Naive thymus-derived CD4-positive, alpha-beta T cell (primary cell): ENCODE measurements around the gene CRY1. TPM values are rescaled to one million over a fixed set of nuclear protein-coding genes. Genes with fewer than 3 reads are reported as not detected.

Experiments used
- ATAC-seq: fragments of 150-1000 bp; cut with Tn5 transposase; 2 replicates; pipeline ENCODE4 v1.10.0; 2021; ENCODE audit warnings: mild to moderate bottlenecking, moderate library complexity
- CTCF ChIA-PET: fragments of 350-600 bp; sonication (Branson Sonifier 250); formaldehyde crosslinking; loops from one replicate; lab custom pipeline; 2021; ENCODE audit warnings: antibody characterized with exemption; lab: Charles Lee
- POLR2A ChIA-PET: fragments of 350-600 bp; sonication (Branson Sonifier 250); formaldehyde crosslinking; loops from one replicate; lab custom pipeline; 2021; ENCODE audit warnings: antibody characterized with exemption, inconsistent platforms; lab: Charles Lee
- DNase-seq, 9 donors: peaks; one replicate each; pipeline versions ENCODE4 v3.0.0 to v3.0.0-alpha.2; 2020 to 2022; ENCODE audit warnings: mixed read lengths in 1 of 9
- H3K27ac ChIP-seq: one replicate; pipeline ENCODE4 v1.7.0; 2013; ENCODE audit warnings: mild to moderate bottlenecking, low read depth, low read length, moderate library complexity
- H3K27me3 ChIP-seq, 2 donors: one replicate each; pipeline ENCODE4 v1.7.0; 2013; ENCODE audit warnings: low read length in 2 of 2, mild to moderate bottlenecking in 2 of 2, moderate library complexity in 2 of 2; ENCODE audit not compliant: control insufficient read depth in 2 of 2, insufficient read depth in 2 of 2
- H3K36me3 ChIP-seq, 3 experiments: 1 replicate in 2 of 3; 2 replicates in 1 of 3; pipeline ENCODE4 v1.7.0; 2013; ENCODE audit warnings: low read length in 3 of 3, mild to moderate bottlenecking in 3 of 3, moderate library complexity in 1 of 3; ENCODE audit not compliant: insufficient read depth in 3 of 3, control insufficient read depth in 2 of 3
- H3K4me1 ChIP-seq, 2 donors: one replicate each; pipeline ENCODE4 v1.7.0; 2013; ENCODE audit warnings: low read length in 2 of 2, mild to moderate bottlenecking in 2 of 2, moderate library complexity in 1 of 2; ENCODE audit not compliant: control insufficient read depth in 2 of 2, insufficient read depth in 2 of 2
- H3K4me3 ChIP-seq: 2 replicates; pipeline ENCODE4 v1.7.0; 2013; ENCODE audit warnings: mild to moderate bottlenecking, low read length
- H3K9me3 ChIP-seq, 3 experiments: 1 replicate in 2 of 3; 2 replicates in 1 of 3; pipeline ENCODE4 v1.7.0; 2013; ENCODE audit warnings: low read length in 3 of 3; ENCODE audit not compliant: control insufficient read depth in 2 of 3
- H3K27ac Mint-ChIP-seq, 9 donors: one replicate each; pipeline ENCODE4 v1.8.0; 2020 to 2022; ENCODE audit warnings: mixed read lengths in 9 of 9, mild to moderate bottlenecking in 8 of 9, moderate library complexity in 5 of 9, inconsistent platforms in 2 of 9
- H3K27me3 Mint-ChIP-seq, 5 donors: one replicate each; pipeline ENCODE4 v1.8.0; 2021 to 2022; ENCODE audit warnings: mixed read lengths in 5 of 5, mild to moderate bottlenecking in 1 of 5
- H3K36me3 Mint-ChIP-seq, 5 donors: one replicate each; pipeline ENCODE4 v1.8.0; 2020 to 2022; ENCODE audit warnings: mixed read lengths in 5 of 5, mild to moderate bottlenecking in 3 of 5, inconsistent platforms in 1 of 5
- H3K4me1 Mint-ChIP-seq, 7 donors: one replicate each; pipeline ENCODE4 v1.8.0; 2020 to 2022; ENCODE audit warnings: mixed read lengths in 7 of 7, mild to moderate bottlenecking in 3 of 7, inconsistent platforms in 1 of 7
- H3K4me3 Mint-ChIP-seq, 10 donors: one replicate each; pipeline ENCODE4 v1.8.0; 2020 to 2022; ENCODE audit warnings: mild to moderate bottlenecking in 10 of 10, mixed read lengths in 10 of 10, moderate library complexity in 6 of 10, inconsistent platforms in 2 of 10
- H3K9me3 Mint-ChIP-seq, 11 donors: one replicate each; pipeline ENCODE4 v1.8.0; 2020 to 2022; ENCODE audit warnings: mixed read lengths in 11 of 11, mild to moderate bottlenecking in 4 of 11, inconsistent platforms in 1 of 11, moderate library complexity in 1 of 11
- intact Hi-C, 2 donors: fragments of 100-400 bp; cut with micrococcal nuclease; formaldehyde crosslinking; loops; one replicate each; pipeline ENCODE4 v1.15.1; 2023
- polyA plus RNA-seq, 2 donors: library from polyadenylated mRNA; unstranded; fragments of 300-500 nt; fragmentation: Illumina TruSeq; gene quantifications; one replicate each; pipeline ENCODE4 v1.2.3, GENCODE V29; 2021
- total RNA-seq, 6 experiments: library from RNA in 5 of 6; stranded (reverse) in 5 of 6; gene quantifications; 1 replicate in 5 of 6; 2 replicates in 1 of 6; pipeline ENCODE4 v1.2.3 and lab custom pipeline; 2021 to 2026

CRY1 gene
- total and polyA plus RNA-seq, 7 experiments from 2014 or later: 8.0 to 58.4 (median 32.3) TPM

GRCh38 chr12:106986135-106986534, 107.2 kb downstream of the CRY1 start:
- DNase-seq (no peak), ATAC-seq (no peak)
- H3K27ac Mint-ChIP-seq: peak overlapping the region in 7 of 9 donors; percentile 79 to 92 (median 85)
- Histone ChIP-seq H3K4me1 (peaks cover 12 to 14% of the 10 kb centered on the region in 2 donors), H3K27me3 (no peaks in the 10 kb centered on the region), H3K27ac (peak overlapping the region; percentile 77), H3K36me3 (peaks cover 0 to 4% (median 0%) of the 10 kb centered on the region in 3 experiments), H3K4me3 (peak overlapping the region; percentile 88), H3K9me3 (no peaks in the 10 kb centered on the region)
- intact Hi-C loops: loop anchor here (1.0 to 10.0 kb wide), 3 partner anchors 106 to 1529 kb away; partner anchors contain the start of gene FICD (in 1 of the 2)
- peaks cover 0 to 5% (median 0%) of the 10 kb centered on the region in 11 donors for H3K9me3 Mint-ChIP-seq
- ChIA-PET POLR2A (interaction anchor here (2.5 kb wide), 1 partner anchor 31 kb away, joined by 16 read pairs; the partner anchor contains the start of gene TMEM263), CTCF (no interaction called here)
- peaks cover 29 to 45% (median 41%) of the 10 kb centered on the region in 7 donors for H3K4me1 Mint-ChIP-seq
- H3K4me3 Mint-ChIP-seq: peak overlapping the region; percentile 91 to 97 (median 96)
- H3K36me3 Mint-ChIP-seq: peaks cover 6 to 23% (median 6%) of the 10 kb centered on the region in 5 donors
- H3K27me3 Mint-ChIP-seq: peaks cover 0 to 2% (median 0%) of the 10 kb centered on the region in 5 donors

GRCh38 chr12:106985479-106985878, 107.9 kb downstream of the CRY1 start:
- peaks cover 0 to 2% (median 0%) of the 10 kb centered on the region in 5 donors for H3K27me3 Mint-ChIP-seq
- intact Hi-C loops: loop anchor here (5.0 to 10.0 kb wide), 2 partner anchors 337 to 1529 kb away; partner anchors contain the start of gene FICD (in 1 of the 2)
- no peak for ATAC-seq
- peak overlapping the region in 8 of 10 donors; percentile 31 to 97 (median 95) for H3K4me3 Mint-ChIP-seq
- ChIA-PET POLR2A (no interaction called here), CTCF (no interaction called here)
- H3K27ac Mint-ChIP-seq: peak overlapping the region in 4 of 9 donors; percentile 0 to 65 (median 32)
- Histone ChIP-seq H3K9me3 (no peaks in the 10 kb centered on the region), H3K4me1 (peaks cover 12 to 14% of the 10 kb centered on the region in 2 donors), H3K27ac (no peak overlapping the region), H3K36me3 (peaks cover 0 to 4% (median 0%) of the 10 kb centered on the region in 3 experiments), H3K4me3 (no peak overlapping the region), H3K27me3 (no peaks in the 10 kb centered on the region)
- peaks cover 0 to 5% (median 0%) of the 10 kb centered on the region in 11 donors for H3K9me3 Mint-ChIP-seq
- peaks cover 6 to 23% (median 6%) of the 10 kb centered on the region in 5 donors for H3K36me3 Mint-ChIP-seq
- no peak for DNase-seq
- H3K4me1 Mint-ChIP-seq: peaks cover 29 to 45% (median 41%) of the 10 kb centered on the region in 7 donors

- CTCF ChIA-PET: no interaction called here
- Histone ChIP-seq H3K4me1 (peaks cover 12 to 14% of the 10 kb centered on the region in 2 donors), H3K9me3 (no peaks in the 10 kb centered on the region), H3K27ac (no peak overlapping the region), H3K27me3 (no peaks in the 10 kb centered on the region), H3K36me3 (peaks cover 0 to 4% (median 0%) of the 10 kb centered on the region in 3 experiments), H3K4me3 (no peak overlapping the region)
- peaks cover 29 to 45% (median 41%) of the 10 kb centered on the region in 7 donors for H3K4me1 Mint-ChIP-seq
- peaks cover 0 to 2% (median 0%) of the 10 kb centered on the region in 5 donors for H3K27me3 Mint-ChIP-seq
- peak overlapping the region in 5 of 10 donors; percentile 6 to 34 (median 30) for H3K4me3 Mint-ChIP-seq
- ATAC-seq (no peak), DNase-seq (no peak)
- peaks cover 0 to 5% (median 0%) of the 10 kb centered on the region in 11 donors for H3K9me3 Mint-ChIP-seq
- H3K36me3 Mint-ChIP-seq: peaks cover 6 to 23% (median 6%) of the 10 kb centered on the region in 5 donors
- peak overlapping the region in 6 of 9 donors; percentile 0 to 37 (median 7) for H3K27ac Mint-ChIP-seq
- POLR2A ChIA-PET: no interaction called here
- intact Hi-C loops: loop anchor here (5.0 to 10.0 kb wide), 2 partner anchors 338 to 1530 kb away; partner anchors contain the start of gene FICD (in 1 of the 2)
Observed at GRCh38 chr12:106984588-106985137, 108.7 kb downstream of the CRY1 start.

GRCh38 chr12:106982229-106982628, 111.1 kb downstream of the CRY1 start:
- Histone ChIP-seq H3K36me3 (peaks cover 0 to 4% (median 0%) of the 10 kb centered on the region in 3 experiments), H3K27ac (no peak overlapping the region), H3K27me3 (no peaks in the 10 kb centered on the region), H3K4me1 (peaks cover 9 to 14% of the 10 kb centered on the region in 2 donors), H3K9me3 (no peaks in the 10 kb centered on the region), H3K4me3 (no peak overlapping the region)
- intact Hi-C loops: loop anchor here in 1 of 2 donors (10.0 kb wide), 1 partner anchor 1533 kb away; the partner anchor contains the start of gene FICD
- H3K27ac Mint-ChIP-seq: peak overlapping the region in 1 of 9 donors; percentile 9
- H3K4me3 Mint-ChIP-seq: no peak overlapping the region
- H3K9me3 Mint-ChIP-seq: peaks cover 0 to 5% (median 0%) of the 10 kb centered on the region in 11 donors
- ChIA-PET CTCF (no interaction called here), POLR2A (interaction anchor here (1.3 kb wide), 1 partner anchor 19 kb away, joined by 3 read pairs; no protein-coding TSS in a partner anchor)
- DNase-seq (no peak), ATAC-seq (no peak)
- peaks cover 24 to 38% (median 34%) of the 10 kb centered on the region in 7 donors for H3K4me1 Mint-ChIP-seq
- no peaks in the 10 kb centered on the region for H3K27me3 Mint-ChIP-seq
- H3K36me3 Mint-ChIP-seq: peaks cover 6 to 30% (median 13%) of the 10 kb centered on the region in 5 donors

GRCh38 chr12:106981788-106982187, 111.6 kb downstream of the CRY1 start:
- intact Hi-C loops: loop anchor here in 1 of 2 donors (10.0 kb wide), 1 partner anchor 1533 kb away; the partner anchor contains the start of gene FICD
- H3K27ac Mint-ChIP-seq: peak overlapping the region in 1 of 9 donors; percentile 9
- ATAC-seq (no peak), DNase-seq (no peak)
- H3K36me3 Mint-ChIP-seq: peaks cover 6 to 30% (median 13%) of the 10 kb centered on the region in 5 donors
- H3K4me3 Mint-ChIP-seq: no peak overlapping the region
- no peak overlapping the region for H3K4me3 ChIP-seq
- no peaks in the 10 kb centered on the region for H3K9me3 ChIP-seq
- no peaks in the 10 kb centered on the region for H3K27me3 Mint-ChIP-seq
- no peak overlapping the region for H3K27ac ChIP-seq
- ChIA-PET CTCF (no interaction called here), POLR2A (interaction anchor here (1.3 kb wide), 1 partner anchor 19 kb away, joined by 3 read pairs; no protein-coding TSS in a partner anchor)
- no peaks in the 10 kb centered on the region for H3K27me3 ChIP-seq
- peaks cover 0 to 5% (median 0%) of the 10 kb centered on the region in 11 donors for H3K9me3 Mint-ChIP-seq
- peaks cover 0 to 3% (median 0%) of the 10 kb centered on the region in 3 experiments for H3K36me3 ChIP-seq
- peaks cover 24 to 35% (median 32%) of the 10 kb centered on the region in 7 donors for H3K4me1 Mint-ChIP-seq
- peaks cover 8 to 14% of the 10 kb centered on the region in 2 donors for H3K4me1 ChIP-seq

GRCh38 chr12:106980944-106981343, 112.4 kb downstream of the CRY1 start:
- Mint-ChIP-seq H3K4me3 (no peak overlapping the region), H3K27me3 (no peaks in the 10 kb centered on the region), H3K36me3 (peaks cover 6 to 32% (median 13%) of the 10 kb centered on the region in 5 donors), H3K27ac (no peak overlapping the region), H3K9me3 (peaks cover 0 to 5% (median 0%) of the 10 kb centered on the region in 11 donors), H3K4me1 (peaks cover 19 to 29% (median 24%) of the 10 kb centered on the region in 7 donors)
- H3K36me3 ChIP-seq: no peaks in the 10 kb centered on the region
- peaks cover 2 to 7% of the 10 kb centered on the region in 2 donors for H3K4me1 ChIP-seq
- no peaks in the 10 kb centered on the region for H3K9me3 ChIP-seq
- intact Hi-C loops: loop anchor here in 1 of 2 donors (10.0 kb wide), 1 partner anchor 1534 kb away; the partner anchor contains the start of gene FICD
- no peak overlapping the region for H3K27ac ChIP-seq
- H3K4me3 ChIP-seq: no peak overlapping the region
- POLR2A ChIA-PET: interaction anchor here (1.3 kb wide), 1 partner anchor 18 kb away, joined by 3 read pairs; no protein-coding TSS in a partner anchor
- ATAC-seq (no peak), DNase-seq (no peak)
- no peaks in the 10 kb centered on the region for H3K27me3 ChIP-seq
- CTCF ChIA-PET: no interaction called here
